Measurements from ENCODE around the gene KAT14. TPM values are rescaled to one million over a fixed set of nuclear protein-coding genes. Genes with fewer than 3 reads are reported as not detected.

KAT14 gene
- polyA plus RNA-seq, 1 donor (not counting 4 experiments of a cell fraction or from before 2014, with no cell fraction given): 9.8 TPM

DNA sequence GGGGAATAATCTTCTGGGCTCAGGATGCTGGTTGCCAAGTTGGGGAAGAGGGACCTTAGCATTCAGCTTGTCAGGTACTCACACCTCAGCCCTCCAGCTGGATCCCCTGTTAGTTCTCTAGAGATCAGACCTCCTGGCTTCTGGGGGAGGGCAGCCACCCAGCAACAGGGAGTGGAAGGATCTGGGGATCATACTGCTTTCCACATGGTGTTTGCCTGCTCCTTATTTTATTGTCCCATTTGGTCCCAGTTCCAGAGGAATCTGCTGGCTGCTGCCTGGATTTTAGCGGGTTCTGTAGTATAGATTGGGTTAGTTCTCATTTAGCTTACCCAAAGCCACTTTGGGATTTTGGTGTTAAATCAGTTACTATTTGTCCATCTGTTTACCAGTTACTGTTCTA, 29.3 kb downstream of the KAT14 start:
- no peaks in the 10 kb centered on the region for H3K9me1 ChIP-seq (ENCODE audit: control insufficient read depth, extremely low read depth, insufficient read depth, low read length)
- no peak overlapping the region for H3K27ac ChIP-seq (ENCODE audit: control insufficient read depth, insufficient read depth, low read length)
- H3K9me3 ChIP-seq (ENCODE audit: control insufficient read depth, low read depth, low read length): no peaks in the 10 kb centered on the region
- no peak overlapping the region for H3K4me2 ChIP-seq (ENCODE audit: control insufficient read depth, extremely low read depth, insufficient read depth, low read depth, low read length)
- no peak overlapping the region for H3K9ac ChIP-seq (ENCODE audit: control insufficient read depth, extremely low read depth, insufficient read depth, low read length)
- no peak overlapping the region for H3K4me3 ChIP-seq (ENCODE audit: control insufficient read depth in 2 of 3, extremely low read depth in 1 of 3, insufficient read depth in 2 of 3, low read depth in 1 of 3, low read length in 3 of 3)
- H2AFZ ChIP-seq (ENCODE audit: control insufficient read depth, low read length): no peak overlapping the region
- FAIRE-seq (no peak), DNase-seq (ENCODE audit: low read depth, low spot score) (no peak)
- peaks cover 14% of the 10 kb centered on the region for H3K4me1 ChIP-seq (ENCODE audit: control insufficient read depth, extremely low read depth, insufficient read depth, low read length)
- peaks cover 3 to 4% of the 10 kb centered on the region in 2 experiments for H3K36me3 ChIP-seq (ENCODE audit: control insufficient read depth in 2 of 2, extremely low read depth in 1 of 2, insufficient read depth in 2 of 2, low read length in 2 of 2)
- H3K79me2 ChIP-seq (ENCODE audit: control insufficient read depth, insufficient read depth, low read length): no peaks in the 10 kb centered on the region
- no peaks in the 10 kb centered on the region for H3K27me3 ChIP-seq (ENCODE audit: control insufficient read depth, extremely low read depth, insufficient read depth, low read length)
- H4K20me1 ChIP-seq (ENCODE audit: control insufficient read depth, extremely low read depth, insufficient read depth, low read length): no peaks in the 10 kb centered on the region
- dilution Hi-C loops (cut with MboI; ENCODE audit: extremely low pct_ligation_motif_present, low sequenced_read_pairs): no loop called here
- TF ChIP-seq EZH2 (IDR thresholded peaks at IDR 0.05; ENCODE audit: low read length) (no peak), CTCF (optimal IDR thresholded peaks at IDR 0.05 in 1 of 3, IDR thresholded peaks at IDR 0.05 in 1 of 3, conservative IDR thresholded peaks at IDR 0.05 in 1 of 3; ENCODE audit: extremely low read depth in 1 of 3, insufficient read depth in 2 of 3, low read length in 3 of 3) (no peak)

DNA sequence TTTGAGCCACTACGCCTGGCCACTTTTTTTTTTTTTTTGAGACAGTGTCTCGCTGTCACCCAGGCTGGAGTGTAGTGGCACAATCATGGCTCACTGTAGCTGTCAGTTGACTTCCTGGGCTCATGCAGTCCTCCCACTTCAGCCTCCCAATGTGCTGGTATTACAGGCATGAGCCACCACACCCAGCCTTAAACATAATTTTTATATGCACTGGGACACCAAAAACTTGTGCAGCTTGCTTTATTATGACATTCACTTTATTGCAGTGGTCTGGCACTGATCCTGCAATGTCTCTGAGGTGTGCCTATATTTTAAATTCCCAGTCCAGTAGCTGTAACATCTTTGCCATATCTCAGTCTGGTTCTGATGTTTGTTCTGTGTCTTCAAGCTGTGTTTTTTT, 34.7 kb downstream of the KAT14 start:
- no peaks in the 10 kb centered on the region for H3K9me1 ChIP-seq (ENCODE audit: control insufficient read depth, extremely low read depth, insufficient read depth, low read length)
- H3K79me2 ChIP-seq (ENCODE audit: control insufficient read depth, insufficient read depth, low read length): no peaks in the 10 kb centered on the region
- dilution Hi-C loops (cut with MboI; ENCODE audit: extremely low pct_ligation_motif_present, low sequenced_read_pairs): no loop called here
- TF ChIP-seq CTCF (optimal IDR thresholded peaks at IDR 0.05 in 1 of 3, IDR thresholded peaks at IDR 0.05 in 1 of 3, conservative IDR thresholded peaks at IDR 0.05 in 1 of 3; ENCODE audit: extremely low read depth in 1 of 3, insufficient read depth in 2 of 3, low read length in 3 of 3): no peak
- no peak overlapping the region for H3K4me2 ChIP-seq (ENCODE audit: control insufficient read depth, extremely low read depth, insufficient read depth, low read depth, low read length)
- H3K4me1 ChIP-seq (ENCODE audit: control insufficient read depth, extremely low read depth, insufficient read depth, low read length): no peaks in the 10 kb centered on the region
- H2AFZ ChIP-seq (ENCODE audit: control insufficient read depth, low read length): no peak overlapping the region
- no peak overlapping the region for H3K27ac ChIP-seq (ENCODE audit: control insufficient read depth, insufficient read depth, low read length)
- DNase-seq (ENCODE audit: low read depth, low spot score) (no peak), FAIRE-seq (no peak)
- H3K4me3 ChIP-seq (ENCODE audit: control insufficient read depth in 2 of 3, extremely low read depth in 1 of 3, insufficient read depth in 2 of 3, low read depth in 1 of 3, low read length in 3 of 3): no peak overlapping the region
- no peaks in the 10 kb centered on the region for H3K9me3 ChIP-seq (ENCODE audit: control insufficient read depth, low read depth, low read length)
- no peak overlapping the region for H3K9ac ChIP-seq (ENCODE audit: control insufficient read depth, extremely low read depth, insufficient read depth, low read length)
- H4K20me1 ChIP-seq (ENCODE audit: control insufficient read depth, extremely low read depth, insufficient read depth, low read length): no peaks in the 10 kb centered on the region
- no peaks in the 10 kb centered on the region for H3K27me3 ChIP-seq (ENCODE audit: control insufficient read depth, extremely low read depth, insufficient read depth, low read length)
- no peaks in the 10 kb centered on the region for H3K36me3 ChIP-seq (ENCODE audit: control insufficient read depth in 2 of 2, extremely low read depth in 1 of 2, insufficient read depth in 2 of 2, low read length in 2 of 2)

Data from keratinocyte (primary cell).